ENCODE measurements around the gene CREG2.

CREG2 gene

GRCh38 chr2:101427743-101428142 is 40.4 kb upstream of the CREG2 start:
- Histone ChIP-seq H3K9me3 (ENCODE audit: insufficient read depth, low read length) (no peaks in the 10 kb centered on the region), H3K9ac (ENCODE audit: low read length) (no peak overlapping the region), H2AFZ (ENCODE audit: low read depth, low read length) (no peak overlapping the region), H3K27ac (ENCODE audit: low read length) (no peak overlapping the region), H3K4me3 (ENCODE audit: low read length) (no peak overlapping the region), H3K36me3 (replicated peaks; ENCODE audit: low read depth, low read length) (no peaks in the 10 kb centered on the region), H3K4me2 (ENCODE audit: low read length) (no peak overlapping the region), H3K27me3 (ENCODE audit: low read depth, low read length) (no peaks in the 10 kb centered on the region), H3K79me2 (ENCODE audit: low read length) (no peaks in the 10 kb centered on the region), H3K4me1 (ENCODE audit: low read length) (no peaks in the 10 kb centered on the region), H4K20me1 (ENCODE audit: insufficient read depth, low read length) (no peaks in the 10 kb centered on the region)
- no peak for TF ChIP-seq CTCF (IDR thresholded peaks at IDR 0.05; ENCODE audit: low read depth, low read length)

DNA sequence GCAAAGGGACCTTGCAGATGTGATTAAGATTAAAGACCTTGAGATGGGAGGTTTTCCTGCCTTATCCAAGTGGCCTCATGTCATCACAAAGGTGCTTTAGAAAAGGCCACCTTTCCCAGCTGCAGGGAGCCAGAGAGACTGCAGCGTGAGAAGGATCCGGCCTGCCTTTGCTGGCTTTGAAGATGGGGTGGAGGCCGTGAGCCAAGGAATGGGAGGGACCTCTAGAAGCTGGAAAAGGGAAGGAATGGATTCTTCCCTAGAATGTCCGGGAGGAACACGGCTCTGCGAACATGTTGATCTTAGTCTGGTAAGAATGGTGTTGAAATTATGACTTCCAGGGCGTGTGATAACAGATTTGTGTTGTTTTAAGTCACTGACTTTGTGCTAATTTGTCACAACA is 39.9 kb upstream of the CREG2 start:
- Histone ChIP-seq H3K79me2 (ENCODE audit: low read length) (no peaks in the 10 kb centered on the region), H3K36me3 (replicated peaks; ENCODE audit: low read depth, low read length) (no peaks in the 10 kb centered on the region), H3K9me3 (ENCODE audit: insufficient read depth, low read length) (no peaks in the 10 kb centered on the region), H3K27ac (ENCODE audit: low read length) (no peak overlapping the region), H4K20me1 (ENCODE audit: insufficient read depth, low read length) (no peaks in the 10 kb centered on the region), H2AFZ (ENCODE audit: low read depth, low read length) (no peak overlapping the region), H3K4me2 (ENCODE audit: low read length) (no peak overlapping the region), H3K4me3 (ENCODE audit: low read length) (no peak overlapping the region), H3K4me1 (ENCODE audit: low read length) (no peaks in the 10 kb centered on the region), H3K9ac (ENCODE audit: low read length) (no peak overlapping the region), H3K27me3 (ENCODE audit: low read depth, low read length) (no peaks in the 10 kb centered on the region)
- TF ChIP-seq CTCF (IDR thresholded peaks at IDR 0.05; ENCODE audit: low read depth, low read length) (no peak), EZH2phosphoT487 (IDR thresholded peaks at IDR 0.05; ENCODE audit: low read depth) (no peak)

GRCh38 chr2:101426822-101427221 is 39.5 kb upstream of the CREG2 start:
- Histone ChIP-seq H3K4me2 (ENCODE audit: low read length) (no peak overlapping the region), H4K20me1 (ENCODE audit: insufficient read depth, low read length) (no peaks in the 10 kb centered on the region), H3K27ac (ENCODE audit: low read length) (no peak overlapping the region), H3K27me3 (ENCODE audit: low read depth, low read length) (no peaks in the 10 kb centered on the region), H3K9ac (ENCODE audit: low read length) (no peak overlapping the region), H3K4me1 (ENCODE audit: low read length) (no peaks in the 10 kb centered on the region), H3K9me3 (ENCODE audit: insufficient read depth, low read length) (no peaks in the 10 kb centered on the region), H3K36me3 (replicated peaks; ENCODE audit: low read depth, low read length) (no peaks in the 10 kb centered on the region), H3K79me2 (ENCODE audit: low read length) (no peaks in the 10 kb centered on the region), H2AFZ (ENCODE audit: low read depth, low read length) (no peak overlapping the region), H3K4me3 (ENCODE audit: low read length) (no peak overlapping the region)
- TF ChIP-seq CTCF (IDR thresholded peaks at IDR 0.05; ENCODE audit: low read depth, low read length): no peak

DNA sequence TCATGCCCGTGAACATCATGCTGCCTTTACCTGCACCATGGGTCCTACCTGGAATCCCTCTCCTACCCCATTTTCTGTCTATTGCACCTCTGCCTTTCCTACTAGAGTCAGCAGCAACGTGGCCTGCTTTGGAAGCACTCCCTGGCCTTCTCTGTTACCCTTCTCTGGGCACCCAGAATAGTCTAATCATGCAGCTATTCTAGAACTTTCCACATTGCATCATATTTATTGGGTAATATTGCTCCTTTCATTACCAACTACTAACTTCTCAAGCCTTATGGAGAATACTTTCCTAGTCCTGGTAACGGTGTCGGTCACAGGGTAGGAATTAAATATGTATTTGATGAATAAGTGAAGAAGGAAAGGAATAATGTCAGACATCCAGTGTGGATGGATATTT is 33.3 kb upstream of the CREG2 start:
- H3K9me3 ChIP-seq (ENCODE audit: insufficient read depth, low read length): no peaks in the 10 kb centered on the region

More for the DNA sequence above, 33.3 kb upstream of the CREG2 start:
- Histone ChIP-seq H3K4me1 (ENCODE audit: low read length) (peaks cover 4% of the 10 kb centered on the region; the same call in 1 of the 2 replicates), H3K27ac (ENCODE audit: low read length) (no peak overlapping the region), H4K20me1 (ENCODE audit: insufficient read depth, low read length) (no peaks in the 10 kb centered on the region), H3K36me3 (replicated peaks; ENCODE audit: low read depth, low read length) (no peaks in the 10 kb centered on the region), H3K4me3 (ENCODE audit: low read length) (no peak overlapping the region), H3K79me2 (ENCODE audit: low read length) (no peaks in the 10 kb centered on the region), H3K27me3 (ENCODE audit: low read depth, low read length) (peaks cover 5% of the 10 kb centered on the region; the same call in 1 of the 2 replicates), H3K9ac (ENCODE audit: low read length) (no peak overlapping the region), H2AFZ (ENCODE audit: low read depth, low read length) (no peak overlapping the region), H3K4me2 (ENCODE audit: low read length) (no peak overlapping the region)
- TF ChIP-seq CTCF (IDR thresholded peaks at IDR 0.05; ENCODE audit: low read depth, low read length): no peak
- TF ChIP-seq EZH2phosphoT487 (IDR thresholded peaks at IDR 0.05; ENCODE audit: low read depth): no peak
